GM12873 (cell line): ENCODE data around the gene MAJIN.
A peak's percentile ranks its signal among the peaks of the same experiment; 100 is the strongest.

Experiments used
- TF ChIP-seq, protein P1 (sequence below): IDR thresholded peaks from 2 replicates; pipeline ENCODE4 v1.5.1; 2012; ENCODE audit warnings: low read depth, mild to moderate bottlenecking, moderate library complexity, low read length, control low read depth; ENCODE audit not compliant: insufficient read depth; ENCODE audit errors: missing control alignments

Gene MAJIN

DNA sequence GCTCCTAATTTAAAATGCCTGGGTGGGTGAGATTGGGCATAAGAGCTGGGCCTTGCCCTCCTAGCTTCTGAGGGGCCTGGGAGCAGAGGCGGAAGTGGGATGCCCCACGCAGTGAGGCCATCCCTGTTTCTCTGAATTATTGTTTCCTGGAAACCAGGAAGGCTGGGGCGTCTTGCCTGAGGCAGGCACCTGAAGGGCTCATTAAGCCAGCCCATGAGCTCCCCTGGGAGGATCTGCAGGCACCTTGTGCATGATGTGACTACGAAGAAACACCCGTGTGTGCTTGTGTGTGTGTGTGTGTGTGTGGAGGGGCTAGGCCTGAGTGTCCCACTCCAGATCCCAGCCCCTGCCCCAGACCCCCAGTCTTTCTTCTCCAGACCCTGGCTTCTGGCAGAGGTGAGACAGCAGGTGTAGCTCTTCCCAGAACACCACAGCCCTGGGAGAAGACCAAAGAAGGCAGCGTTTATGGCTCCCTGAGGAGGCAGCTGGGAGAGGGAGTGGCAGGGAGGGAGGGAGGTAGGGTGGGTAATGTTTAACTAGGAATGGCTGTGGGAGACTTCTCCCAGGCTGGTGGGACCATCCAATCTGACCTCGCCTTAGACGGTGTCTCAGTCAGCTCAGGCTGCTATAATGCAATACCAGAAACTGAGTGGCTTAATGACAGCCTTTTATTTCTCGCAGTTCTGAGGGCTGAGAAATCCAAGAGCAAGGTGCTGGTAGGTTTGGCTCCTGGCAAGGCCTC lies 27.0 kb upstream of the MAJIN start:
- TF ChIP-seq, protein P1, sequence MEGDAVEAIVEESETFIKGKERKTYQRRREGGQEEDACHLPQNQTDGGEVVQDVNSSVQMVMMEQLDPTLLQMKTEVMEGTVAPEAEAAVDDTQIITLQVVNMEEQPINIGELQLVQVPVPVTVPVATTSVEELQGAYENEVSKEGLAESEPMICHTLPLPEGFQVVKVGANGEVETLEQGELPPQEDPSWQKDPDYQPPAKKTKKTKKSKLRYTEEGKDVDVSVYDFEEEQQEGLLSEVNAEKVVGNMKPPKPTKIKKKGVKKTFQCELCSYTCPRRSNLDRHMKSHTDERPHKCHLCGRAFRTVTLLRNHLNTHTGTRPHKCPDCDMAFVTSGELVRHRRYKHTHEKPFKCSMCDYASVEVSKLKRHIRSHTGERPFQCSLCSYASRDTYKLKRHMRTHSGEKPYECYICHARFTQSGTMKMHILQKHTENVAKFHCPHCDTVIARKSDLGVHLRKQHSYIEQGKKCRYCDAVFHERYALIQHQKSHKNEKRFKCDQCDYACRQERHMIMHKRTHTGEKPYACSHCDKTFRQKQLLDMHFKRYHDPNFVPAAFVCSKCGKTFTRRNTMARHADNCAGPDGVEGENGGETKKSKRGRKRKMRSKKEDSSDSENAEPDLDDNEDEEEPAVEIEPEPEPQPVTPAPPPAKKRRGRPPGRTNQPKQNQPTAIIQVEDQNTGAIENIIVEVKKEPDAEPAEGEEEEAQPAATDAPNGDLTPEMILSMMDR = no peak

DNA sequence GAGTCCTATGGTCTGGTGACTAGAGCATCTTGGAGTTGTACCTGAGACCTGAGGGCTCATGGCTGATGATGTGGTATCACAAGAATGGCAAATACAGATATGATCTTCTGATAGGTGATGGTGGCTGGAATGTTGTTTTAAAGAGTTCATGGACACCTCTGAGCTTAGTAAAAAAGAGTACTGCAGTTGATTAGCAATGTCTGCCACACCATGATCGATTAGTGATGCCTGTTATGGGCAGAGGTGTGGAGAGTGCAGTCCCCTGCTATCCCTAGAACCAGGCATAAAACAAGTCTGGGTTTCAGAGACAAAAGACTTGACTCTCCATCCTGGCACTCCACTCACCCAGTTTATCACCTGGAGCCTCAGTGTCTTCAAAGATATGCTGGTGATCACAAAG lies 26.2 kb upstream of the MAJIN start:
- TF ChIP-seq, protein P1 = no peak

DNA sequence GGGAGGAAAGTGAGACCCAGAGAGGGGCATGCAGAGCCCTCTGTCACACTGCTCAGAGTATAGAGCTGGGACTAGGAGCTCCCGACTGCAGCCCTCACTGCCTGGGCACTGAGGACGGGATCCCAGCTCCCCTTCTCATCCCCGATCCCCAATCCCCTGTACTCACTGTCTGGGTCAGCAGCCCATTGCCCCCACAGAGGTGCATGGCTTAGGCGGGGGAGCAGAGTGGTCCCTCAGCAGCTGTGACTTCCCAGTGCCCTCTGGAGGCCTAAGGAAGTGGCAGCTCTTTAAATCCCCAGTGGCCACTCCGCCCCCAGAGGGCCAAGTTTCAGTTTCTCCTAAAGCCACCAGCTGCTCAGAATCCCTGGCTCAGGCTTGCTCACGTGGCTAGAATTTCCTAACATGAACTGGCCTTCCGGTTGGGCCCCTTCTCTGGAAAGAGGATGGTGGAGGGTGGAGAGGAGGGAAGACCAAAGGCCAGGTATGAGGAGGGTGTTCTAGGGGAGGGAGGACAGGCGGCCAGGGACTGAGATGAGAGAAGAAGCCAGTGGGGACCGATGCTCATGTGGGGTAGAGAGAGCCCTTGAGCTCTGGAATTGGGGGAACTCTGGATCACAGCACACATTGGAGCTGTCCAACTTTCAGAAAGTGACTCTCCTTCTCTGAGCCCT lies 24.9 kb upstream of the MAJIN start, which contains the start of gene BATF2:
Gene BATF2 (minus strand): TSS at position 262 of the 671 bp plus-strand sequence. CDS start 57 bp downstream, at position 205.
- TF ChIP-seq, protein P1 = peak; percentile 26

DNA sequence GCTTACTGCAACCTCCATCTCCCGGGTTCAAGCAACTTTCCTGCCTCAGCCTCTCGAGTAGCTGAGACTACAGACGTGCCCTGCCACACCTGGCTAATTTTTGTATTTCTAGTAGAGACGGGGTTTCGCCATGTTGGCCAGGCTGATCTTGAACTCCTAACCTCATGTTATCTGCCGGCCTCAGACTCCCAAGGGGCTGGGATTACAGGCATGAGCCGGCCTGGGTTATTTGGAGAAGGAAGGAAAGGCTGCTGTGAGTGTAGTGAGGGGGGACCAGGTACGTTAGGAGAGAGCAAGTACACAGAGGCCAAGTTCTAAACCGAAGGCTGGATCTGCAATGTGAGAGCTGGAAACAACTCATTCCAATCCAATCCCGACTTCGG lies 24.4 kb upstream of the MAJIN start:
- TF ChIP-seq, protein P1 = no peak

- TF ChIP-seq, protein P1 = no peak
These were observed 22.4 kb upstream of the MAJIN start for GRCh38 chr11:64994318-64994717.

DNA sequence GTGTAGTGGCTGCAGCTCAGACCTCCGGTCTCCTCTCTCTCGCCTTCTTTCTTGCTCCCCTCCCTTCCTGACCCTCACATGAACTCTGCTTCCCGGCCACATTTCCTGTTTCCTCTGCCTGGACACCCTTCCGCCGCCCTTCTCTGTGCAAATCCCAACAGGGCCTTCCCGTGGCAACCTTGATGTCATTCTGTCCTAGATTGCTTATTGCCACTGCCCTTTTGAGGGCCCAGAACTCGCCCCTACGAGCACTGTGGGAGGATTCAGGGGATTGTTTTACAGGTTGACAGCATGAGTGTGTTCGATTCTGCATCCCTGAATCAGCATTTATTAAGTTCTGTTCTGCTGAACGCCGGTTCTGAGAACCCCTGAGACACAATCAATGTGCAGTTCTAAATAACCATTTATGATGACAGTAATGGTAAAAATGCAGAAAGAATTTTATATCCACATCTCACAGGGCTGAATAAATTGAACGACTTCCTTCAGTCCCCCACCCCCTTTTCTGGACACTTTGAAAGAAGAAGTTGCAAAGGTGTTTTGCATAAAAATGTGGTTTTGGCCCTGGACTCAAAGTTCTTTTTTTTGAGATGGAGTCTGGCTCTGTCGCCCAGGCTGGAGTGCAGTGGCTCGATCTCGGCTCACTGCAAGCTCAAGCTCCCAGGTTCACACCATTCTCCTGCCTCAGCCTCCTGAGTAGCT lies 18.5 kb upstream of the MAJIN start:
- TF ChIP-seq, protein P1 = no peak

DNA sequence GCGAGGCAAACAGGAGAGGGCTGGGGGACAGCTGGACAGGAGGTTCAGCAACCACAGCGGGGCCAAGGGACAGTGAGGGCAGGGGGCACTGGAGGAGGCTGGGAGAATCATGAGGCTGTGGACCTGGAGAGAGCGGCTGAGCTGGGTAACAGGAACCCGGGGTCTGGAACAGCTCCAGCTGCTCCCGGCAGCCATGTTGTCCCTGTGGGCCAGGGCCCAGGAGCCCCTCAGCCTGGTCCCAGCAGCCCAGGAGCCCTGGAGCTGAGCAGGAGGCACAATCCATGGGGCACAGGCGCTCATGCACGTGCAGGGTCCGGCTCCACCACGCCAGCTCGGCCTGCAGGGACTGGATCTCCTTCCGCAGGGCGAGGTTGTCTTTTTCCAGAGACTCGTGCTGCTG lies 17.5 kb upstream of the MAJIN start:
- TF ChIP-seq, protein P1 = no peak
